HG02642 (cell line): ENCODE results near the gene WDR18.

Source experiments
- ATAC-seq: cut with Tn5 transposase; IDR thresholded peaks from one replicate; pipeline ENCODE4 v1.9.1; 2021; ENCODE audit warnings: mild to moderate bottlenecking; ENCODE audit not compliant: unreplicated experiment, poor library complexity

The WDR18 gene

DNA sequence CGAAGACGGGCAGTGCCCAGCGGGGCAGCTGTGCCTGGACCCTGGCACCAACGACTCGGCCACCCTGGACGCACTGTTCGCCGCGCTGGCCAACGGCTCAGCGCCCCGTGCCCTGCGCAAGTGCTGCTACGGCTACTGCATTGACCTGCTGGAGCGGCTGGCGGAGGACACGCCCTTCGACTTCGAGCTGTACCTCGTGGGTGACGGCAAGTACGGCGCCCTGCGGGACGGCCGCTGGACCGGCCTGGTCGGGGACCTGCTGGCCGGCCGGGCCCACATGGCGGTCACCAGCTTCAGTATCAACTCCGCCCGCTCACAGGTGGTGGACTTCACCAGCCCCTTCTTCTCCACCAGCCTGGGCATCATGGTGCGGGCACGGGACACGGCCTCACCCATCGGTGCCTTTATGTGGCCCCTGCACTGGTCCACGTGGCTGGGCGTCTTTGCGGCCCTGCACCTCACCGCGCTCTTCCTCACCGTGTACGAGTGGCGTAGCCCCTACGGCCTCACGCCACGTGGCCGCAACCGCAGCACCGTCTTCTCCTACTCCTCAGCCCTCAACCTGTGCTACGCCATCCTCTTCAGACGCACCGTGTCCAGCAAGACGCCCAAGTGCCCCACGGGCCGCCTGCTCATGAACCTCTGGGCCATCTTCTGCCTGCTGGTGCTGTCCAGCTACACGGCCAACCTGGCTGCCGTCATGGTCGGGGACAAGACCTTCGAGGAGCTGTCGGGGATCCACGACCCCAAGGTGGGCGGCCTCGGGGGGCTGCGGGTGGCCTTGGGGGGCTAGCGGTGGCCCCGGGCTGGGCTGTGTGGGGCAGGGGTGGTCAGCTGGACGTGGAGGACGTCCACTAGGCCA lies 20.9 kb downstream of the WDR18 start:
- no peak for ATAC-seq

DNA sequence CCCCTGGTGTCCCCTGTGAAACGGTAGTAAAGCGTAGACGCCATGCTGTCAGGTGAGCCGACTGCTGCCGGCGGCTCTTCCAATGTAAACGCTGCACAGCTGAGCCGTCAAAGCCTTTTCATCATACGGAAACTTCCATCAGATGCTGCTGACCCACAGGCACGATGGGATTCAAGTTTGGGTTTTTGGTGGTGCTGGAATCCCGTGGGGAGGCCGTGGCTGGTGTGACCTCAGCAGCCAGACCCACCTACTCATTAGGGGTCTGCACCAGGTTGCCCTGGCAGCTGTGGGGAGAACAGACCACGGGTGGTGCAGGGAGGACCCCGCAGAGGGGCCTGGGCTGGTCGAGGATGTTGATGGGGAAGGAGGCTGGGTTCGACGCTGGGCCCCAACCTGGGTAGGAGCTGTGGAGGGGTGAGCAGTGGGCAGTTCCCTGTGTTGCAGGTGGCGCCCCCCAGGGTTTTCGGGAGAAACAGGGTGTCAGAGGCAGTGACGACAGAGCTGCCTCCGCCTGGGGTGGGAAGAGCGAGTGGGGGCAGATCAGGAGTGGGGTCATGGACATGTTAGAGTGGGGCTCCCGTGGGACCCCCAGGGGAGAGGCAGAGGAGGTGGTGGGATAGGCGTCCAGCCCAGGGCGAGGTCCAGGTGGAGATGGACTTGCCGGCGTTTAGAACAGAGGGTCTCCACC lies 22.7 kb downstream of the WDR18 start:
- ATAC-seq: no peak

DNA sequence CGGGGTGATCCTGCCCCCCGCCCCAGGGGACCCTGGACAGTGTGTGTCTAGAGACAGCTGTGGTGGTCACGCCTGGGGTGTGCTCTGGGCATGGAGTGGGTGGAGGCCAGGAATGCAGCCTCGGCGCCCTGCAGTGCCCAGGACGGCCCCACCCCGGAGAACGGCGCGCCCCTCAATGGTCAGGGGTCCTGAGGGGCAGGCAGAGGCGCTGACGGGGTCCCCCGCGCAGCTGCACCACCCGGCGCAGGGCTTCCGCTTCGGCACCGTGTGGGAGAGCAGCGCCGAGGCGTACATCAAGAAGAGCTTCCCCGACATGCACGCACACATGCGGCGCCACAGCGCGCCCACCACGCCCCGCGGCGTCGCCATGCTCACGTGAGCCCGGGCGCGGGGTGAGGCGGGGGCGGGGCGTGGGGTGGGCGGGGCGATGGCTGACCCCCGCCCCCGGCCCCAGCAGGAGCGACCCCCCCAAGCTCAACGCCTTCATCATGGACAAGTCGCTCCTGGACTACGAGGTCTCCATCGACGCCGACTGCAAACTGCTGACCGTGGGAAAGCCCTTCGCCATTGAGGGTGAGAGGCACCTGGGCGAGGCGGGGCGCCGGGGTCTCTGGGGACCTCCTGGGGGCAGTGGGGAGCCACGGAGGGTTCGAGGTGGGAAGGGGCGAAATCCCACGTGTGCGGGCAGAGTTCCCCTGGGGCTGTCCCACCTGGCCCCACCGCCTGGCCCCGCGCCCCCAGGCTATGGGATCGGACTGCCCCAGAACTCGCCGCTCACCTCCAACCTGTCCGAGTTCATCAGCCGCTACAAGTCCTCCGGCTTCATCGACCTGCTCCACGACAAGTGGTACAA lies 23.5 kb downstream of the WDR18 start:
- no peak for ATAC-seq

DNA sequence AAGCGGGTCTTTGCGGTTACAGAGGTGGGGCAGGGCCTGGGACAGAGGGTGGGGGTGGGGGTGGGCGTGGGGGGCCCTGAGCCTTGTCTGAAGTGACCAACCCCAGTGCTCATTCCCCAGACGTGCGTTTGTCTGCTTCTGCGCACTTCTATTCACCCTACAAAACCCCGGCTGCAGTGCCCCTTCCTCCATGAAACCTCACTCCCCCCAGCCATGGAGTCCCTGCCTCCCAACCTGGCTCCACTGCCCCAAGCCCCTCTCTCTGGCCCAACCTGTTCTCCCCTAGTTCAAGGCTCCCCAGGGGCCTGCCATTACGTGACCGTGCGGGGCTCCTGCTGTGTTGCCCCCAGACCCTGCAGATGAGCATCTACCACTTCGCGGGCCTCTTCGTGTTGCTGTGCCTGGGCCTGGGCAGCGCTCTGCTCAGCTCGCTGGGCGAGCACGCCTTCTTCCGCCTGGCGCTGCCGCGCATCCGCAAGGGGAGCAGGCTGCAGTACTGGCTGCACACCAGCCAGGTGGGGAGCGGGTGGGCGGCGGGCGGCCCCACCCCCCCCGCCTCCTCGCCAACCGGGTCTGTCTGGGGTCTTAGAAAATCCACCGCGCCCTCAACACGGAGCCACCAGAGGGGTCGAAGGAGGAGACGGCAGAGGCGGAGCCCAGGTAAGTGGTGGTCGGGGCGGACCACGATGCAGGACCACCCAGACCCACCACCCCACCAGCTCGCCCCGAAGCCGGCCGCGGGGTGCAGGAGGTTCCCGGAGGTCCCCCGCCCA lies 24.3 kb downstream of the WDR18 start:
- no peak for ATAC-seq

DNA sequence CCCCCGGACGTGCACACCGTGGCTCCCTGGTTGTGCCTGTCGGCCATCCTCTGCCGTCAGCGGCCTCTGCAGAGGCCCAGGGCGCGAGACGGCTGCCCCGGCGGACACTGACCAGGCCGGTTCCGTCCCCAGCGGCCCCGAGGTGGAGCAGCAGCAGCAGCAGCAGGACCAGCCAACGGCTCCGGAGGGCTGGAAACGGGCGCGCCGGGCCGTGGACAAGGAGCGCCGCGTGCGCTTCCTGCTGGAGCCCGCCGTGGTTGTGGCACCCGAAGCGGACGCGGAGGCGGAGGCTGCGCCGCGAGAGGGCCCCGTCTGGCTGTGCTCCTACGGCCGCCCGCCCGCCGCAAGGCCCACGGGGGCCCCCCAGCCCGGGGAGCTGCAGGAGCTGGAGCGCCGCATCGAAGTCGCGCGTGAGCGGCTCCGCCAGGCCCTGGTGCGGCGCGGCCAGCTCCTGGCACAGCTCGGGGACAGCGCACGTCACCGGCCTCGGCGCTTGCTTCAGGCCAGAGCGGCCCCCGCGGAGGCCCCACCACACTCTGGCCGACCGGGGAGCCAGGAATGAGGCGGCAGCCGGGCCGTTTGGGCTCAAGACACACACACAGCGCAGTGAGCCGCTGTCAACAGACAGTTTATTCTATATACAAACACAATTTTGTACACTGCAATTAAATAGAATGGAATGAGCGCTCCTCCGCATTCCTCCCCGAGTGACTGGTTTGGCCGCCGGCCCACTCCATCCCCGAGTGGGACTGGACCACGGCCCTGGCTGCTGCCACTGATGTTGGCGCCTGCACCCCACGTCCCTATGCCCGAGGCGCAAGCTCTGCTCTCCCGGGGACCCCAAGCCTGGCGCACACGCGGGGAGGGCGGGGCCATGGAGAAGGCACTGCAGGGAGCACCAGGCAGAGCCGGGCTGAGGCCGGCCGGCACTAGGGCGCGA lies 25.2 kb downstream of the WDR18 start:
- ATAC-seq: no peak

DNA sequence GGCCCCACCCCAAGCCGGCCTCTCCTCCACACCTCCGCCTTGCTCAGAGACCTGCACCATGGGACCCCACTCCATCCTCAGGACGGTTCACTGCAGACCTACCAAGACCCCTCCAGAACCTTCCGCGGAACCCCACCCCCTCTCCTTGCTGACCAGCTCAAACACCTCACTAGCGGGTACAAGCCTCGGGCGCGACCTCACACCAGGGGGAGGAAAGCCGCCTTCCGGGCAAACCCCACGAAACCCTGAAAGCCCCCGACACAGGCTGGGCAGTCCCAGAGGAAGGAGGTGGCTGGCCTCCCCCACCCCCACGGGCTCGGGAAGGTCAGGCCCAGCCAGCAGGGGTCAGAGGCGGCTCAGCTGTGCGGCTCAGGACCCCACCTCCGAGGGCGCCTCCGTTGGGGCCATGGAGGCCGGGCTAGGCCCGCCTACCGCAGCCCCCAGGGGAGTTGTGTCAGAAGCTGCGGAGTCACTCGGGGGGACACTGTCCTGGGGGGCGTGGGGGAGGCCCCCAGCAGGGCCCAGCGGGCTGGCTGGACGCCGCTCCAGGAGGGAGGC lies 25.9 kb downstream of the WDR18 start:
- ATAC-seq: no peak

DNA sequence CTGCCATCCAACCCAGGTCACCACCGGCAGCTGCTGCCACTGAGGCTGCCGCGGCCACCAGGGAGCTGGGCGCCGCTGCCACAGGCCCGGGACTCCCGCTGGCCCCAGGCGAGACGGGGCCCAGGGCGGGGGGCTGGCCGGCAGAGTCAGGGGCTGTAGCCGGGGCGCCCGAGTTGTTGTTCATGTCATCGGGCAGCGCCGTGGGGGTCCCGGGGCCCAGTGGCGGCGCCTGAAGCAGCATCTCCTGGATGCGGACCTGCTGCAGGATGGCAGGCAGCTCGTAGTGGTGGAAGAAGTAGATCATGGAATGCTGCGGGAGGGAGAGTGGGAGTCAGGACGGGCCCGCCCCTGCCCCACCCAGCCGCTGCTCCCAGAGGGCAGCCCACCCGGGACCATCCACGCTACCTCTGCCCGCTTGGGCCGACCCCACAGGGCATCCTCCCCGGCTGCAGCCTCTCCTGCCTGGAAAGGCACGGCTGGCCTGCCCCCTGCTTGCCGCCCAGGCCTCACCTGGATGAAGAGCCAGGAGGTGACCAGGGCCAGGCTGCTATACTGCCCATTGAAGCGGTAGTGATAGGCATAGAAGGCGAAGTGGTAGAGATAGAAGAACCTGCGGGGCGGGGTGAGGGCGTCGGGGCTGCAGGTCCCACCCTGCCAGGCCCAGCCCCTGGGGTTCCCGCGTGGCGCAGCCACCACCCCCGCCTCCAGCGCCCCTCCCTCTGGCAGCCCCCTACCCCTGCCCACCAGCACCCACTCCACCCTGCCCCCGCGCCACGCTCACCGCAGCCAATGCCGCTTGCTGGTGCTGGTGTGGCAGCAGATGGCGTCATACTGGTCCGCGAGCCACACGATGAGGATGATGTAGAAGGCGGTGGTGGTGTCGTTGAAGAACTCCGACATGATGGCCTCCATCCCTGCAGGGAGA lies 26.7 kb downstream of the WDR18 start:
- no peak for ATAC-seq

DNA sequence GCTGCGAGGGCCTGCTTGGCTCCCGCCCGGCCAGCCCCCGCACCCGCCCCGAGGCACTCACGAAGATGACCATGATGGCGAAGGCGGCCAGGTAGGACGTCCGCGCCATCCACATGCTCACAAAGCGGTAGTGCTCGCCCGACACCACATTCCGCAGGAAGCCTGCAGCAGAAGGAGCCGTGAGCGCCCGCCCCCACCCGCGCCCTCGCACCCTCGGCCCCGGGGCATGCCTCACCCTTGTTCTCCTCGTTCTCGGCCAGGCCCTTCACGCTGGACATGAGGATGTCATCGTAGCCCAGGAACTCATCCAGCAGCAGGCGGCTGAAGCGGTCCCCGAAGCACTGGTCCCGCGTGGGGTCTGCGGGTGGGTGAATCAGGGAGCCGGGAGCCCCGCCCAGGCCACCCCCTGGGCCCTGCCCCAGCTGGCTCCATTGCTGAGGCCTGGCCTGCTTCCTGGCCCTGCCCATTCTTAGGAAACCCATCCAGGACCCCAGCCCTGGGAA lies 27.7 kb downstream of the WDR18 start:
- ATAC-seq: no peak

DNA sequence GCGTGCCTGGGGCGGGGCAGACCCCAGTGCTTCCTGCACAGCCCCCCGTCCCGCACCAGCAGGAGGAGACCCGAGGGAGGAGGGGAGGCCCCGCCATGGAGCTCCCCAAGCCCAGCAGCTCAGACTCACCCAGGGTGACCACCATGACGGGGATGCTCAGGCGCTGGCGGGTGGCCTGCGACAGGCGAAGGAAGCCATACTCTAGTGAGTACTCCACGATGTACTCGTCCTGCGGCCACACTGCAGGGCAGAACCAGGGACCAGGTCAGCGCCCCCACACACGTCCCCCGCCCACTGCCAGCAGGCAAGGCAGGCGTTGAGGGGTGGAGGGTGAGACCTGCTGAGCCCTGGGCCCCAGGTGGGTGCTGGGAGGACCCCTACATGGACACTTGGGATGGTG lies 28.2 kb downstream of the WDR18 start:
- no peak for ATAC-seq

DNA sequence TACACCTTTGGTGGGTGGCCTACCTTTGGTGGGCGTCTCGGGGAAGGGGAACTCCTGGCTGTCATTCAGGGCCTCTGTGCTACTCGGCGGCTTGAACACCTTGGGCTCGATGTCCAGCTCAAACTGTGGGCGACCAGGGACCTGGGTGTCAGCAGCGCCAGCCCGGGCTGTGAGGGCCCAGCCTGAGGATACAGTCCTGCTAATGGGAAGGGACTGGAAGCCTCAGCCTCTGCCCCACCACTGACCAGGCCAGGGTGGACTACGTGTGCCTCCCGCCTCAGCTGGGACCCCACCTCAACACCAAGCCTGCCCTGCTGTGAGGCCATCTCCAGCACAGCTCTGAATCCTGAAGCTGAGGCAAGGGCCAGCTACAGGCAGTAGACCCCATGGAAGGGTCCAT lies 29.1 kb downstream of the WDR18 start:
- ATAC-seq: no peak

DNA sequence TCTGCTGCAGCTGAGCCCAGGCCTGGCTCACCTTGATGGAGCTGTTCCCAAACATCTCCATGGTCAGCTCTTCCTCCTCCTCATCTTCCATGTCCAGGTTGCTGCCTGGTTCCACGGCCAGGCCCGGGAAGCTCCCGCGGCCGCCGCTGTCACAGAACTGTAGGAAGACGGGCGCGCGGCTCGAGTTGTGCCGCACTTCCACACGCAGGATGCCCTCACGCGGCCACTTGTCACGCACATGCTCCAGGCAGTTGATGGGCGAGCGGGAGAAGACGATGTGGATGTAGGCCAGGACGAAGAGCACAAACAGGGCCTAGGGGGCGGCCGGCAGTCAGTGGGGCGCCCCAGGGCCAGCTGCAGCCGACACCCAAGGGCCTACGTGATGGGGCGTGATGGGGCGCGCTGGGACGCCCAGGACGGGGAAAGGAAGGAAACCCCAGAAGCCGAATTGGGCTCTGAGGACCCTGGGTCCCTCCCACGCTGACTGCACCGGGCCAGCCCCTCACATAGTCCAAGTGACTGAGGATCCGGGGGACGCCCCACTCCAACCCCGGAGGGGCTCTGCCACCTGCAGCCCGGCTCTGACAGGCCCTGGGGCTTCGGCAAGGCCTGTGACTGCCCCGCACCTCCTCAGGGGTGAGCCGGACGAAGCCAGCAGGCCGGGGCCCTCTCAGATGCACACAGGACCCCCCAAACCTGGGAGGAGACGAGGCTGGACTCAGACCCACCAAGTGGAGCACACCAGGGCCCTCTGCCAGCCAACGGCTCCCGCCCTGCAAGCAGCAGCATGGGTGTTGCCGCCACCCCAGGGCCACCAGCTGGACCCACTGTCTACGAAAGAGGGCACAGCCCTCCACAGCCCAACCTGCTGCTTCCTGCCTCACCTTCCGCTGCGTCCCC lies 30.3 kb downstream of the WDR18 start:
- no peak for ATAC-seq

DNA sequence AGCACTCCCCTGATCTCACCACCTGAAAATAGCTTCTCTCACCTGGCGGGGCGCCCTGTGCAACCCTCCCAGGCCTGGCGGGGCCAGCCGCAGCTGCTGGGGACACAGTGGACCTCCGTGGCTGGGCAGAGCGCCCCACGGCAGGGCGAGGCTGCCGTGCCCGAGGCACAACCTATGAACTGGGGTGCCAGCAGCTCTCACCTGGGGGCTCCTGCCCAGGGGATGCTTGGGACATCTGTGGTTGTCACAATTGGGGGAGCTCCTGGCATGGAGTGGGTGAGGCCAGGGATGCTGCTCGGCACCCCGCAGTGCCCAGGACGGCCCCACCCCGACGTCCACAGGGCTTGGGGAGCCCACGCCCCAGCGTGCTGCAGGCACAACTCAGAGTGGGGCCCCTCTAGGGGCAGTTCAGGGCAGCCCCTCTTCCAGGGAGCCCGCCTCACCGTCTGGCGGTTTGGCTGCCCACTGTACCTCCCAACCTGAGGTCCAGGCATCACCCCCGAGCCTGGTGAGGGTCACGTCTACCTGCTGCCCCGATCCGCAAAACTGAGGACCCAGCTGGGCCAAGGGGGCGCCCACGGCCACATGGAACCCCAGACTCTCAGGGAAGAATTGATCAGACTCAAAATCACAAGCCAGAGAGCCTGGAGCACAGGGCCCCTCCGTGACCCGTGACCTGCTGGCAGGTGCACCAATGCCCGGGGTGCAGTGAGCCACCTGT lies 31.1 kb downstream of the WDR18 start:
- no peak for ATAC-seq

DNA sequence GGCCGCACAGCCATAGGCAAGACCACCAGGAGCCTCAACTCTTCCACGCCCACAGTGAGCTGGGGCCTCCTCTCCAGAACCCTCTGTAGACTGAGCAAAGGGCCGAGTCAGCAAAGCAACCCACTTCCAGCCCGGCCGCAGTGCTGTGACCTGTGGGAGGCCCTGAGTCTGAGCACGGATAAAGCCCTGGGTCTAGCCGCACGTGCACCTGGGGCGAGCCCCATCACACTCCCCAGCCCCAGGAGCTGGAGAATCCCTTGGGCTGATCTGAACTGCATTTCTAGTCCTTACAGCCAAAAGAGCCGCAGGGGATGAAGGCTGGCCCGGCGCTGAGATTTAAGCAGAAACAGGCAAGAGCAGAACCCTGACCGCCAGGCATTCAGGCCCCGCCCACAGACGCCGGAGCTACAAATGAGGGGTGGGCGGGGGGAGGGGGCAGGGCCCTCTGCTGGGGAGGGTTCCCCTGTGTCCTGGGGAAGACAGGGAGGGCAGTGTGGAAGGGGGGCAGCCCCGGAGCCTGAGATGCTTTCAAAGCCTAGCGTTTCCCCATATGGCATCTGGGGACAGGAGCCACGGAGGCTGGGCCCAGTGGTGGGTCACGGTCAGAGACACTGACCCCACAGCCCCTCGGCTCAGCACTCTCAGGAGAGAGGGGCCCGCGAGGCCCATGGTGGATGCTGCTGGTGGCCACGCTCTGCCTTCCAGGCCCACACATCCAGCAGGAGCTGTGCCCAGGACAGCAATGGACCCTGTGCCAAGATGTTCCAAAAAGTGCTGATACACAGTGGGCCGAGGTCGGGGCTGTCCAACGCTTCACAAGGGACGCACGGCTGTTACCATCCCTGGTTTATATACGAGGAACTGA lies 31.9 kb downstream of the WDR18 start:
- ATAC-seq: no peak

DNA sequence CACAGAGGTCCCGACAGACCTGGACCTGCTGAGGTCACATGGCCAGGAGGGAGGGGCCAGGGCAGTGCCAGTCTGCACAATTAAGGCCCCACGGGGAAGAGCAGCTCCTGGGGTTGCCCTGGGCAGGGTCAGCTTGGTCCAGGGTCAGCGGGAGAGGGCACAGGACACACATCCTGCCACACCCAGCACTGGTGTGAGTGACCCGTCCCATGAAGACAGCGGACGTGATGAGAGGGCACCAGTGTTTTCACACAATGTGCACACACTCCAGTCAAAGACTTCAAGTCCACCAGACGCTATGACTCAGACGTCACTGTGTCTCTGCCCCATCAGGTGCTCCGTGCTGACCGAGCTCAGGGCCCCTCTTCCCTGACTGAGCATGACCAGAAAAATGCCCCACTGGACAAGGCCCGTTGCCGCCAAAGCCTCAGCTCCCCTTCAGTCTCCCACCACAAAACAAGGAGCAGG lies 32.5 kb downstream of the WDR18 start:
- ATAC-seq: no peak
